ENCODE results near the gene NR2E3.

NR2E3 gene

DNA sequence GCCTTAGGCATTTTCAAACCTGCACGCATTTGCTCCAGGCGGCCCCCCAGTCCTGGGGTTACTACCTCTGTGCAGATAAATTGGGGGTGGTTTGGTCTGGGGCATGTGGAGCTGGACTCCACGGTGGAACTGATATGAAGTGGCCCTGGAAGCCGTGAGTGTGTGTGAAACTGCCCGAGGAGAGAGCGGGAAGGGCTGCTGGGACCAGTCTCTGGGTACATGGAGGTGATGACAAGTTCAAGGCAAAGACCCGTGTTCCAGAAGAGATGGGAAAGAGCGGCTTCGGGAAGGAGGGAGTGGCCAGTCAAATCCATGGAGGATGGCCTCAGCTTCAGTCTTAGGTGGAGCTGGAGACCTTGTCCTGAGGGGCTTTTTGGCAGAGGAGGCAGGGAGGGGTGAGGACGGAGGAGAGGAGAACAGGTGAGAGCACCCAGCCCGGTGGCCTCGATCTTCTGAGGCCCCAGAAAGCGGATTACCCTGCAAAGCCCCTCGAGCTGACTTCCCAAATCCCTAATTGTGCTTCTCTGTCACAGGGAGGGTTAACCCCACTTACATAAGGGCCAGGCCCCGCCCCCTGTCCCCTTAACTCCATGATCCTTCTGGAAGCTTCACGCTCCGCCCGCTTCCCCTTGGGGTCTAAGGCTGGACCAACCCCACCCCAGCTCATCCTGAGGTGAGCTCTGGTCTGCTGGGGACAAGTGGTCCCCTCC is 1.9 kb upstream of the NR2E3 start:
- no peaks in the 10 kb centered on the region for H3K36me3 ChIP-seq (replicated peaks; ENCODE audit: low read depth, low read length)
- TF ChIP-seq EZH2phosphoT487 (IDR thresholded peaks at IDR 0.05; ENCODE audit: low read depth) = no peak
- TF ChIP-seq, protein P1, sequence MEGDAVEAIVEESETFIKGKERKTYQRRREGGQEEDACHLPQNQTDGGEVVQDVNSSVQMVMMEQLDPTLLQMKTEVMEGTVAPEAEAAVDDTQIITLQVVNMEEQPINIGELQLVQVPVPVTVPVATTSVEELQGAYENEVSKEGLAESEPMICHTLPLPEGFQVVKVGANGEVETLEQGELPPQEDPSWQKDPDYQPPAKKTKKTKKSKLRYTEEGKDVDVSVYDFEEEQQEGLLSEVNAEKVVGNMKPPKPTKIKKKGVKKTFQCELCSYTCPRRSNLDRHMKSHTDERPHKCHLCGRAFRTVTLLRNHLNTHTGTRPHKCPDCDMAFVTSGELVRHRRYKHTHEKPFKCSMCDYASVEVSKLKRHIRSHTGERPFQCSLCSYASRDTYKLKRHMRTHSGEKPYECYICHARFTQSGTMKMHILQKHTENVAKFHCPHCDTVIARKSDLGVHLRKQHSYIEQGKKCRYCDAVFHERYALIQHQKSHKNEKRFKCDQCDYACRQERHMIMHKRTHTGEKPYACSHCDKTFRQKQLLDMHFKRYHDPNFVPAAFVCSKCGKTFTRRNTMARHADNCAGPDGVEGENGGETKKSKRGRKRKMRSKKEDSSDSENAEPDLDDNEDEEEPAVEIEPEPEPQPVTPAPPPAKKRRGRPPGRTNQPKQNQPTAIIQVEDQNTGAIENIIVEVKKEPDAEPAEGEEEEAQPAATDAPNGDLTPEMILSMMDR (IDR thresholded peaks at IDR 0.05; ENCODE audit: low read depth, low read length) = no peak
- no peak overlapping the region for H3K27ac ChIP-seq (ENCODE audit: low read length)
- H4K20me1 ChIP-seq (ENCODE audit: insufficient read depth, low read length) = no peaks in the 10 kb centered on the region
- H3K4me2 ChIP-seq (ENCODE audit: low read length) = no peak overlapping the region
- no peak overlapping the region for H2AFZ ChIP-seq (ENCODE audit: low read depth, low read length)
- H3K79me2 ChIP-seq (ENCODE audit: low read length) = no peaks in the 10 kb centered on the region
- peaks cover 11% of the 10 kb centered on the region for H3K4me1 ChIP-seq (ENCODE audit: low read length)
- no peaks in the 10 kb centered on the region for H3K27me3 ChIP-seq (ENCODE audit: low read depth, low read length)
- no peak overlapping the region for H3K4me3 ChIP-seq (ENCODE audit: low read length)
- H3K9ac ChIP-seq (ENCODE audit: low read length) = no peak overlapping the region
- H3K9me3 ChIP-seq (ENCODE audit: insufficient read depth, low read length) = no peaks in the 10 kb centered on the region

DNA sequence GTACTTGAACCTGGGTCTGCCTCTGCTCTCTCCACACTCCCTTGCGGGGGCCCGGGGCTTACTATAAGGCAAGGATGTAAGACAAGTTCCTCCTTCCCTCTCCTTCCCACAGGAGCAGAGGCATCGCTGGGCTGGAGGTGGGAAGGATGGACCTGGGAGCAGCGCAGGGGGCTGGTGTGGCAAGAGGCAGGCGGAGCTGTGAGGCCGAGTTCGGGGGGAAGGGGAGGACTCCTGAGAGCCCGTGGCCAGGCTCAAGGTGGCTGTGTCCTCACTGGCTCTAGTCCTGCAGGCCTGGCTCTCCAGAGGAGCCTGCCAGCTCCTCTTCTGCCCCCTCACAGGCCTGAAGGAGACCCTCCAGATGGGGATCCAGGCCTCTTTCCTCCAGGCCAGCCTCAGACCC is 1.0 kb upstream of the NR2E3 start:
- H3K9ac ChIP-seq (ENCODE audit: low read length) = no peak overlapping the region
- no peak overlapping the region for H2AFZ ChIP-seq (ENCODE audit: low read depth, low read length)
- H3K79me2 ChIP-seq (ENCODE audit: low read length) = no peaks in the 10 kb centered on the region
- no peaks in the 10 kb centered on the region for H3K36me3 ChIP-seq (replicated peaks; ENCODE audit: low read depth, low read length)
- peaks cover 8% of the 10 kb centered on the region for H3K4me1 ChIP-seq (ENCODE audit: low read length)
- no peaks in the 10 kb centered on the region for H4K20me1 ChIP-seq (ENCODE audit: insufficient read depth, low read length)
- no peaks in the 10 kb centered on the region for H3K9me3 ChIP-seq (ENCODE audit: insufficient read depth, low read length)
- no peaks in the 10 kb centered on the region for H3K27me3 ChIP-seq (ENCODE audit: low read depth, low read length)
- H3K4me2 ChIP-seq (ENCODE audit: low read length) = no peak overlapping the region
- no peak overlapping the region for H3K27ac ChIP-seq (ENCODE audit: low read length)
- no peak overlapping the region for H3K4me3 ChIP-seq (ENCODE audit: low read length)
- TF ChIP-seq, protein P1 (IDR thresholded peaks at IDR 0.05; ENCODE audit: low read depth, low read length) = no peak
- TF ChIP-seq EZH2phosphoT487 (IDR thresholded peaks at IDR 0.05; ENCODE audit: low read depth) = no peak

DNA sequence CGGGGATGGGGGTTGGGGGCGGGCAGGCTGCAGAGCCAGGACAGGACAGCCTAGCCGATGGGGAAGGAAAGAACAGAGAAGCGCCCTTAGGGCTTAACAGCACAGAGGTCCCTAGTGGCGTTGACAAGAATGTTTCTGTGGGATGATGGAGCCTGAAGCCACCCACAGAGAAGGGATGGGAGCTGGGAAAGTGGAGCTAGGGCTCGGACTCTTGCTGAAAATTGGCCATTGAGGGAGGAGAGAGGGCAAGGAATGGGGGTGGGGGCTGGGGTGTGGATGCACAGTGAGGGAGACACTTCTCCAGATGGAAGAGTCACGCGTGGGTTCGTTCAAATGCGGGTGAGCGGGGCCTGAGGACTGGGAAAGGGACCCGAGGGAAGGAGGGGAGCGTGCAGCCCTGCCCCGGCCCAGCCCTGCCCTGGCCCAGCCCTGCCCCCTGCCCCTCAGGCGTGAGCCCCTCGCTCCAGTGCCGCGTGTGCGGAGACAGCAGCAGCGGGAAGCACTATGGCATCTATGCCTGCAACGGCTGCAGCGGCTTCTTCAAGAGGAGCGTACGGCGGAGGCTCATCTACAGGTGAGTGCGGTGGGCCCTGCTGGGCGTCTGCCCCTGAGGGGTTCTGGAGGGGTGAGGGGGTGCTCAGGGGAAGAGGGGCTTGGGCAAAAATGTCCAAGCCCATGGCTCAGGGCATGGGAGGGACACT is 832 bp downstream of the NR2E3 start:
- Histone ChIP-seq H3K27ac (ENCODE audit: low read length) (no peak overlapping the region), H4K20me1 (ENCODE audit: insufficient read depth, low read length) (no peaks in the 10 kb centered on the region), H3K27me3 (ENCODE audit: low read depth, low read length) (no peaks in the 10 kb centered on the region), H3K9me3 (ENCODE audit: insufficient read depth, low read length) (no peaks in the 10 kb centered on the region), H3K9ac (ENCODE audit: low read length) (no peak overlapping the region), H3K4me2 (ENCODE audit: low read length) (no peak overlapping the region), H3K36me3 (replicated peaks; ENCODE audit: low read depth, low read length) (no peaks in the 10 kb centered on the region), H3K79me2 (ENCODE audit: low read length) (no peaks in the 10 kb centered on the region), H3K4me1 (ENCODE audit: low read length) (no peaks in the 10 kb centered on the region), H2AFZ (ENCODE audit: low read depth, low read length) (no peak overlapping the region), H3K4me3 (ENCODE audit: low read length) (no peak overlapping the region)
- no peak for TF ChIP-seq EZH2phosphoT487 (IDR thresholded peaks at IDR 0.05; ENCODE audit: low read depth)
- TF ChIP-seq, protein P1 (IDR thresholded peaks at IDR 0.05; ENCODE audit: low read depth, low read length) = no peak
